Spleen (tissue), 7 donors: ENCODE data around the gene DCST2.

Experiments
- POLR2A ChIP-seq, 3 donors: fragments of 450-650 bp; IDR thresholded peaks; one replicate each; pipeline ENCODE4 v1.5.1; 2017; ENCODE audit warnings: antibody characterized with exemption in 3 of 3, mild to moderate bottlenecking in 1 of 3
- POLR2AphosphoS5 ChIP-seq, 3 donors: sonication (generic); formaldehyde crosslinking; IDR thresholded peaks; one replicate each; pipeline ENCODE4 v1.5.1; 2017; ENCODE audit warnings: antibody characterized with exemption in 3 of 3
- TF ChIP-seq, protein P1 (sequence below), 11 experiments: fragments of 200-600 bp in 7 of 11; fragments of 450-650 bp in 4 of 11; sonication (generic) in 4 of 11; IDR thresholded peaks in 8 of 11; conservative IDR thresholded peaks in 3 of 11; 1 replicate in 7 of 11; 2 replicates in 4 of 11; pipeline versions ENCODE4 v1.4.0 to v1.8.0; 2016 to 2021; ENCODE audit warnings: antibody characterized with exemption in 11 of 11, inconsistent platforms in 4 of 11, mild to moderate bottlenecking in 1 of 11
- donor health status: DM: no; HTN: no; CAD: no; lungs with moderate emphysema.
- donor health status: DM: no; HTN: no; CAD: no.
- donor health status: DM: no; HTN: no; CAD: no.

DNA sequence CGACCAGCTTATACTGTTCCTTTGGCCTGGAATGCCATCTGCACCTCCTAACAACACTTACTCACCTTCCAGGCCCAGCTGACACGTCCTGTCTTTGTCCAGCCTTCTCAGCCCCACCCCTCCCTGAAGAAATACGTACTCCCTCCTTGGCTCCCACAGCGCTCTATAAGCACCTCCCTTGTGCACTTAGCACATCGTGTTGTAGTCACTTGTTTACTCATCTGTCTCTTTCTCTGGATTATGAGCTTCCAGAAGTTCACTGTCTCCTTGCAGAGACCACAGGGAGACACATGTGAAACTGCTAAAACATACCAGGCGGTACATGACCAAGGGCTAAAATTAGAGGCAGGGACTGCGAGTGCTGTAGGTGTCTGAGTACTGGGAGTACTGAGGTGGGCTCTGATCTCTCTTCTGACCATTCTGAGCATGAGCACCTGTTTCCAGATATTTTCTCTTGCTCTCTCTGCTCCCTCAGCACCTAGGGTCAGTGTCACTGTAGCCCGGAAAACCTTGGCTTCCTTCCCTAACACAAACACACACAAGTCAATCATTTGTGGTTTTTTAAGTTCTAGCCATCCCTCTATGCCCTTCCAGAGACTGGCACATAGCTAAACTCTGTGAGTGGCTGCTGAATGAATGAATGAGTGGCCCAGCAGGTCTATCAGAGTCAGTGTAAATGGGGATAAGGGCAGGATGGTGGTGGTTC is 5.2 kb upstream of the DCST2 start:
- TF ChIP-seq, protein P1, sequence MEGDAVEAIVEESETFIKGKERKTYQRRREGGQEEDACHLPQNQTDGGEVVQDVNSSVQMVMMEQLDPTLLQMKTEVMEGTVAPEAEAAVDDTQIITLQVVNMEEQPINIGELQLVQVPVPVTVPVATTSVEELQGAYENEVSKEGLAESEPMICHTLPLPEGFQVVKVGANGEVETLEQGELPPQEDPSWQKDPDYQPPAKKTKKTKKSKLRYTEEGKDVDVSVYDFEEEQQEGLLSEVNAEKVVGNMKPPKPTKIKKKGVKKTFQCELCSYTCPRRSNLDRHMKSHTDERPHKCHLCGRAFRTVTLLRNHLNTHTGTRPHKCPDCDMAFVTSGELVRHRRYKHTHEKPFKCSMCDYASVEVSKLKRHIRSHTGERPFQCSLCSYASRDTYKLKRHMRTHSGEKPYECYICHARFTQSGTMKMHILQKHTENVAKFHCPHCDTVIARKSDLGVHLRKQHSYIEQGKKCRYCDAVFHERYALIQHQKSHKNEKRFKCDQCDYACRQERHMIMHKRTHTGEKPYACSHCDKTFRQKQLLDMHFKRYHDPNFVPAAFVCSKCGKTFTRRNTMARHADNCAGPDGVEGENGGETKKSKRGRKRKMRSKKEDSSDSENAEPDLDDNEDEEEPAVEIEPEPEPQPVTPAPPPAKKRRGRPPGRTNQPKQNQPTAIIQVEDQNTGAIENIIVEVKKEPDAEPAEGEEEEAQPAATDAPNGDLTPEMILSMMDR (IDR thresholded peaks at IDR 0.05 in 8 of 11, conservative IDR thresholded peaks at IDR 0.05 in 3 of 11) = no peak
- TF ChIP-seq POLR2AphosphoS5 (IDR thresholded peaks at IDR 0.05) (no peak), POLR2A (IDR thresholded peaks at IDR 0.05) (no peak)
